Osteoblast (primary cell): Measurements from ENCODE around the gene NUP160. TPM values are rescaled to one million over a fixed set of nuclear protein-coding genes. Genes with fewer than 3 reads are reported as not detected.

Source experiments
- DNase-seq: peaks from one replicate; pipeline ENCODE4 v3.0.0; 2011; ENCODE audit warnings: low spot score, mixed read lengths; ENCODE audit not compliant: insufficient read length; ENCODE audit errors: missing footprints
- H2AFZ ChIP-seq: 2 replicates; pipeline ENCODE4 v1.6.0; 2011; ENCODE audit warnings: mild to moderate bottlenecking, low read length
- H3K27ac ChIP-seq: 2 replicates; pipeline ENCODE4 v1.5.1; 2011; ENCODE audit warnings: mild to moderate bottlenecking, low read depth, low read length, moderate library complexity
- H3K27me3 ChIP-seq: 2 replicates; pipeline ENCODE4 v1.6.0; 2012; ENCODE audit warnings: mild to moderate bottlenecking, control low read depth, inconsistent platforms, low read length, moderate library complexity; ENCODE audit not compliant: insufficient read depth
- H3K36me3 ChIP-seq: 2 replicates; pipeline ENCODE4 v1.5.1; 2011; ENCODE audit warnings: mild to moderate bottlenecking, low read length, control low read depth, moderate library complexity; ENCODE audit not compliant: insufficient read depth
- H3K4me1 ChIP-seq: 2 replicates; pipeline ENCODE4 v1.5.1; 2011; ENCODE audit warnings: mild to moderate bottlenecking, low read length, control low read depth, moderate library complexity; ENCODE audit not compliant: insufficient read depth
- H3K4me2 ChIP-seq: 2 replicates; pipeline ENCODE4 v1.6.0; 2011; ENCODE audit warnings: mild to moderate bottlenecking, low read length; ENCODE audit not compliant: insufficient read depth
- H3K4me3 ChIP-seq: fragments of 200-600 bp; sonication (generic); 3 replicates; pipeline ENCODE4 v1.5.1; 2012; ENCODE audit warnings: mild to moderate bottlenecking, low read length, inconsistent platforms; ENCODE audit not compliant: insufficient read depth
- H3K79me2 ChIP-seq: 2 replicates; pipeline ENCODE4 v1.6.0; 2012; ENCODE audit warnings: mild to moderate bottlenecking, low read length, control low read depth, inconsistent platforms; ENCODE audit not compliant: insufficient read depth
- H3K9me3 ChIP-seq: 2 replicates; pipeline ENCODE4 v1.5.1; 2011; ENCODE audit warnings: low read depth, low read length, control low read depth
- H4K20me1 ChIP-seq: 2 replicates; pipeline ENCODE4 v1.6.0; 2012; ENCODE audit warnings: mild to moderate bottlenecking, low read length, control low read depth; ENCODE audit not compliant: insufficient read depth
- total RNA-seq: library from RNA; depleted of rRNA; stranded (reverse); fragments of >200 nt; gene quantifications from 2 replicates; pipeline ENCODE4 v1.2.3, GENCODE V29; 2012
- TF ChIP-seq, protein P1 (sequence below): IDR thresholded peaks from 2 replicates; pipeline ENCODE4 v1.5.1; 2011; ENCODE audit warnings: mild to moderate bottlenecking, low read depth, low read length, moderate library complexity; ENCODE audit errors: extremely low read depth

The NUP160 gene
- total RNA-seq, 1 donor: 27.1 TPM

DNA sequence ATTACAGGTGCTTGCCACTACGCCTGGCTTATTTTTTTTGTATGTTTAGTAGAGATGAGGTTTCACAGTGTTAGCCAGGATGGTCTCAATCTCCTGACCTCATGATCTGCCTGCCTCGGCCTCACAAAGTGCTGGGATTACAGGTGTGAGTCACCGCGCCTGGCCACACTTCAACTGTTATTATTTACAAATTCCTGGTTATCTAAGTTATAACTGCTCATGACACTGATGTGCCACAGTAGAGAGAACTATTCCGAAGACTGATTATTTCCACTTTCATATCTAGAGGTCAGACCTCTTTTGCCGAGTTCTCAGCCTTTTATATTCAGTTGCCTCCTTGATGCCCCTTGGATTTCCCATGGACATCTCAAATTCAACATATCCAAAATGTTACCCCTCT, 3.9 kb upstream of the NUP160 start:
- Histone ChIP-seq H3K36me3 (no peaks in the 10 kb centered on the region), H3K27me3 (no peaks in the 10 kb centered on the region), H4K20me1 (no peaks in the 10 kb centered on the region), H3K79me2 (peaks cover 11% of the 10 kb centered on the region), H3K4me3 (no peak overlapping the region), H3K4me1 (peaks cover 16% of the 10 kb centered on the region), H3K9me3 (no peaks in the 10 kb centered on the region), H2AFZ (no peak overlapping the region), H3K27ac (no peak overlapping the region), H3K4me2 (no peak overlapping the region)
- no peak for DNase-seq
- TF ChIP-seq, protein P1, sequence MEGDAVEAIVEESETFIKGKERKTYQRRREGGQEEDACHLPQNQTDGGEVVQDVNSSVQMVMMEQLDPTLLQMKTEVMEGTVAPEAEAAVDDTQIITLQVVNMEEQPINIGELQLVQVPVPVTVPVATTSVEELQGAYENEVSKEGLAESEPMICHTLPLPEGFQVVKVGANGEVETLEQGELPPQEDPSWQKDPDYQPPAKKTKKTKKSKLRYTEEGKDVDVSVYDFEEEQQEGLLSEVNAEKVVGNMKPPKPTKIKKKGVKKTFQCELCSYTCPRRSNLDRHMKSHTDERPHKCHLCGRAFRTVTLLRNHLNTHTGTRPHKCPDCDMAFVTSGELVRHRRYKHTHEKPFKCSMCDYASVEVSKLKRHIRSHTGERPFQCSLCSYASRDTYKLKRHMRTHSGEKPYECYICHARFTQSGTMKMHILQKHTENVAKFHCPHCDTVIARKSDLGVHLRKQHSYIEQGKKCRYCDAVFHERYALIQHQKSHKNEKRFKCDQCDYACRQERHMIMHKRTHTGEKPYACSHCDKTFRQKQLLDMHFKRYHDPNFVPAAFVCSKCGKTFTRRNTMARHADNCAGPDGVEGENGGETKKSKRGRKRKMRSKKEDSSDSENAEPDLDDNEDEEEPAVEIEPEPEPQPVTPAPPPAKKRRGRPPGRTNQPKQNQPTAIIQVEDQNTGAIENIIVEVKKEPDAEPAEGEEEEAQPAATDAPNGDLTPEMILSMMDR: no peak

DNA sequence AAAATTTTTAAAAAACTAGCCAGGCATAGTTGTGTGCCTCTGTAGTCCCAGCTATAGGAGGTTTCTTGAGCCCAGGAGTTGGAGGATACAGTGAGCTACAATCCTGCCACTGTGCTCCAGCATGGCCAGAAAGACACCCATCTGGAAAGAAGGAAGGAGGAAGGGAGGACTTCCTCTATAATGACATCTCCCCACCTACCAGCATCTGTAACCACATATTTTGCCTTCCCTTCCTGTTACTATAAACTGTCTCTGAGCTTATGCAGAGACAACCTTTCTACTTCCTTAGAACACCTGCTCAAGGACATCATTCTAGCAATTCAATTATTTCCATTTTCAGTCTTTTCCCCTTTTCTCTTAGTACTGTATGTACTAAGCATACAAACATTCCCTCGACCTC, 2.2 kb upstream of the NUP160 start:
- H3K4me2 ChIP-seq: no peak overlapping the region
- no peak for DNase-seq
- H3K9me3 ChIP-seq: no peaks in the 10 kb centered on the region
- no peak overlapping the region for H3K27ac ChIP-seq
- H3K79me2 ChIP-seq: peaks cover 27% of the 10 kb centered on the region
- no peak overlapping the region for H2AFZ ChIP-seq
- H3K4me1 ChIP-seq: peaks cover 15% of the 10 kb centered on the region
- H3K4me3 ChIP-seq: no peak overlapping the region
- peaks cover 9% of the 10 kb centered on the region for H3K36me3 ChIP-seq
- TF ChIP-seq, protein P1: no peak
- H4K20me1 ChIP-seq: no peaks in the 10 kb centered on the region
- H3K27me3 ChIP-seq: no peaks in the 10 kb centered on the region

DNA sequence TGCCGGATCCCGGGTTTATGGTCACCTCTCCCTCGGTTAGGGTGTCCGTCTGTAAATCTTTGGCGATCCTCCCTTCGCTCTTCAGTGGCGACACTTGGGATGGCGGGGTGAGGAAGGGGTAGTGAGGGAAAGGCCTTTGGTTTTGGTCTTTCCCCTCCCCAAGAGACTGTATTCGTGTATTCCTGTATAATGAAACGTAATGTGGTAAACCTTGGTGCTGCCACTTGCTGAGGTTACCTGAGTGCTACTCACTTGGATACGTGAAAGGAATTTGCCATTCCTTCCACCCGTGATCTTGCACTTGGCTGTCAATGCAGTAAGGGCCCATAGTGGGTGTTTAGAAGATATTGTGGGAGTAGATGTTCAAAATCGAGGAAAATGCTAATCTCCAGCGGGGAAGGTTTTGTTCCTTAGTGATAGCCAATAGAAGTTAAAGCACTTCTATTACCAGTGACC, 578 bp upstream of the NUP160 start:
- Histone ChIP-seq H3K36me3 (peaks cover 10% of the 10 kb centered on the region), H4K20me1 (no peaks in the 10 kb centered on the region), H3K4me2 (peak overlapping the region; percentile 98), H3K9me3 (no peaks in the 10 kb centered on the region), H2AFZ (peak overlapping the region; percentile 99), H3K27ac (peak overlapping the region; percentile 87), H3K4me1 (peaks cover 25% of the 10 kb centered on the region), H3K27me3 (no peaks in the 10 kb centered on the region), H3K79me2 (peaks cover 40% of the 10 kb centered on the region), H3K4me3 (peak overlapping the region; percentile 92)
- TF ChIP-seq, protein P1: no peak
- DNase-seq: no peak

DNA sequence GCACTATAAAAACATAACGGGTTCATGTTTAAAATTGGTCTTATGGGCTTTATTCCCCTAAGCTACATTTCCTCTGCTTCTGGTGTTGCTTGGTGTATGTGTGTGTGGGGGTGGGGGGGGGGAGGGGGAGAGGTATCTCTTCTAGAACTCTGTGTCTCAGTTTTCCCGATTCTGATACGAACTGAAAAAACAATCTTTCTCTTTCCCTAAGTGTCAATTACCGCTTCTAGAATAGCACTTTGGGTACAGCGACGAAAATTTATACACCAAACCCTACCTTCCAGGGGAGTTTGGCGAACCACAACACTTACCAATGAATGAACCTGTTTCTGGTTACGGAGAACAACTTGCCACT, 636 bp downstream of the NUP160 start:
- H3K4me2 ChIP-seq: peak overlapping the region; percentile 98
- peak overlapping the region; percentile 92 for H3K4me3 ChIP-seq
- no peak for DNase-seq
- TF ChIP-seq, protein P1: no peak
- peak overlapping the region; percentile 99 for H2AFZ ChIP-seq
- H3K36me3 ChIP-seq: peaks cover 21% of the 10 kb centered on the region
- H3K4me1 ChIP-seq: peaks cover 25% of the 10 kb centered on the region
- peaks cover 52% of the 10 kb centered on the region for H3K79me2 ChIP-seq
- peak overlapping the region; percentile 87 for H3K27ac ChIP-seq
- no peaks in the 10 kb centered on the region for H4K20me1 ChIP-seq
- H3K27me3 ChIP-seq: no peaks in the 10 kb centered on the region
- H3K9me3 ChIP-seq: no peaks in the 10 kb centered on the region
